ENCODE results near the gene CPXM2.

CPXM2 gene

DNA sequence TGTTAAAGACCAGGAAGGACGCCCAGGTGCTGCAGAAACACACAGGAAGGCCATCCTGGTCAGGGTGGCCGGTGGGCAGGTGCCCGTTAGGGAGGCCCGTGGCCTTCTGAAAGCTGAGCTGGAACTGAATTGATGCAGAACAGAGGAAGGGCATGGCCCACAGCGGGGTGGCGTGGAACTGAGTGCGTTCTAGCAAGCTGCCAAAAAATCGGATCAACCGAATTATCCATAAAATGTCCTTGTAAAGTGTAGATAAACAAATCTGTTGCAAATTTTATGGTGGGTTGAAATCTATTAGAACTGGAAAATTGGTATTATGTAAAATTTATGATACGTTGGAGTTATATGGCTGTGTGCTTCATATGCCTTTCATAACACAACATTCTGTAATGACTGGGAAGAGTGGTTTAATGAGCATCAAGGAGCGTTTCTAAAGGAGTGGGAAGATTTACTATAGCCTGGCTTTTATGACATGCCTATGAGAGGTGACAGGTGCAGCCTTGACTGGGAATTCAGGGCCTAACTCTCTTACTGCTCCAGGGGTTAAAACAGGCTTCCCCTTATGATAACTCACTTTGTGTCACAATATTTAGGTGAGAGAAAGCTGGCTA lies 117.4 kb downstream of the CPXM2 start:
- no peak for DNase-seq (ENCODE audit: low spot score)

- DNase-seq (ENCODE audit: low spot score), result no peak
Measured at GRCh38 chr10:123772645-123773508, 118.7 kb downstream of the CPXM2 start.

GRCh38 chr10:123771877-123772644 lies 119.5 kb downstream of the CPXM2 start:
- DNase-seq (ENCODE audit: low spot score), result no peak

GRCh38 chr10:123769647-123770046 lies 122.0 kb downstream of the CPXM2 start:
- no peak for DNase-seq (ENCODE audit: low spot score)

- DNase-seq (ENCODE audit: low spot score), result no peak
Measured at GRCh38 chr10:123766761-123767160, 124.8 kb downstream of the CPXM2 start.

DNA sequence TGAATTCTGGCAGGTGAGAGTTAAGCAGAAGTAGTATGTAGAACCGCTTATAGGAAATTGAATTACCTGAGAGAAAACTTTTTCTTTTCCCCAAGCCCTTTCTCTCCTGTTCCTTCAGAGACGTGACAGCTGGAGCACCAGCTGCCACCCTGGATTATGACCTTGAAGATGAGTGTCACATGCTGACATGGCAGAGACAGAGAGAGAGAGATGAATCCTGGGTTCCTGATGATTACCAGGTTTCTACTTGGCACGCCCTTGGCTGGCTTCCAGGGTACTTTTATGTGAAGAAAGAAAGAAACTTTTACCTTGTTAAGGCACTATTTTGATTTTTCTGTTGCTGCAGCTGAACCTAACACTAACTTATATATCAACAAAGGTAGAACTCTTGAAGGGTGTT lies 125.6 kb downstream of the CPXM2 start:
- no peak for DNase-seq (ENCODE audit: low spot score)

- DNase-seq (ENCODE audit: low spot score), result no peak
Measured at GRCh38 chr10:123761666-123762230, 129.9 kb downstream of the CPXM2 start.

DNA sequence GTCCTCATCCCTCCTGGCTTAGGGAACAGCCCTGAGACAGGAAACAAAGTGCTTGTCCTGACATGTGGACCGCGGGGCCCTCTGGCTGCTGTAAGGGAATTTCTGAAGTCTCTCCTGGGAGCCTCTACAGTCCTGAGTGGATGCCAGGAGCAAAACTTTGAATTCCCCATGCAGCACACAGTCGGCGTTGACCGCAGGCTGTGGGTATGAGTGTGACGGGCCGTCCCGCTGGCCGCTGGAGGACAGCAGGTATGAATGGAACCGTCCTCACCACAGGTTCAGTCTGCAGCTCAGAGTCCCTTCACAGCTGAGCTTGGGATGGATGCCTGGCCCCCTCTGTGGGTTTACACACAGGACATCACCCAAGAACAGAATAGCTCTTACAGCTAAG lies 130.6 kb downstream of the CPXM2 start:
- DNase-seq (ENCODE audit: low spot score), result no peak

GRCh38 chr10:123760356-123761037 lies 131.1 kb downstream of the CPXM2 start:
- DNase-seq (ENCODE audit: low spot score), result no peak

DNA sequence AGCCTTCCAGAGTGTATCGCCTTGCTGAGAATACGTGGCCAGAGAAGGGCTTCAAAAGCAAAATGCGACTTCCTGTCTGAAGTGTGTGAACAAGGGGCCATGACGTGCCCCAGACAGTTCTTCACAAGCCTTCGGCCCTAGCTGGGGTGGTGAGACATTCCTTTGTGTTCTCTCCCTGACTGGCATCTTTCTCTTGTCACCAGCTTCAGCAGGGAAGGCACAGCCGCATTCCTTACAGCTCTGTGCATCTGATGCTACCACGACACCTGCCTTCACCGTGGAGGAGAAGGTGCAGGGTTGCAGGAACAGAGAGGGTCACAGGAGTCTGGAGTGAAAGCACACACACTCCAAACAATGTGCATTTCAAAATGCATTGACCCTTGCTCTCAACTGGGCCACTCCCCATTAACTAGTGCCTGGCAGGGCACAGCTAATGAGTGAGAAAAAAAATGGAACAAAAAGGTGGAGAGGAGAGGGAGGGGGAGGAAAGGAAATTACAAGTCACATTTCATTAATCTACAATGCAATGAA lies 132.0 kb downstream of the CPXM2 start:
- no peak for DNase-seq (ENCODE audit: low spot score)

GRCh38 chr10:123759041-123759440 lies 132.6 kb downstream of the CPXM2 start:
- DNase-seq (ENCODE audit: low spot score), result no peak

DNA sequence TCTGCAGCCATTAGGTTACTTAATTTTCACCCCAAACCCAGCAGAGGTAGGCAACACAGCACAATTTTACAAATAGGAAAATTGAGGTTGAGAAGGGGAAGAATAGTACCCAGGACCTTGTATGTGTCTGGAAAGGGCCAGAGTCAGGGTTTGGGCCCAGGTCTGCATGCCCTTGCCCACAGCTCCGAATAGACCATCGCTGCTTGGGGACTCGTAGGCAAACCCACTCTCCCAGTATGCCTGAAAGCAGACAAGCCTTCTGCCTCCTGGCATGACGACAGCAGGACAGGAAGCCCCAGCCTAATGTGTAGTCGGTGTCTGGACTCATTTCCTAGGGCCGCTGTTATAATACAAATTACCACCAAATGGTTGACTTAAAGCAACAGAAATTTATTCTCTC lies 133.8 kb downstream of the CPXM2 start:
- no peak for DNase-seq (ENCODE audit: low spot score)

GRCh38 chr10:123755061-123755460 lies 136.5 kb downstream of the CPXM2 start:
- DNase-seq (ENCODE audit: low spot score), result no peak

DNA sequence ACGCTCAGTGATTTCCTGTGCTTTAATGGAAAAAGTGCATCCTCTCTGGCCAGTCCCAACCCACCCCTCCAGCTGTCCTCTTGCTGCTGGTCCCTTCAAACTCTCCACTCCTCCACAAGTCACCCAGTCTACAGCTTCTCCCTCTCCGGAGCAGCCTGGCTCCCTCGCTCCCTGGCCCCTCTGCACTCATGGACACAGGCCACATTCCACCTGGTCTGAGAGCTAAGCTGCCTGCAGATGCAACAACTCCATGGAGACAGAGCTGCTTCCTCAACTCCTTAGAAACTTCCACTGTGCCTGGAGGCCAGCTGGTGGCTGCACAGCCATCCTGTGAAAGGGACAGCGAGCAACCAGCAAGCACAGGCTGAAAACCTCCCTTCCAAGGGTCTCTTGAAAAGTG lies 137.5 kb downstream of the CPXM2 start:
- DNase-seq (ENCODE audit: low spot score), result no peak

DNA sequence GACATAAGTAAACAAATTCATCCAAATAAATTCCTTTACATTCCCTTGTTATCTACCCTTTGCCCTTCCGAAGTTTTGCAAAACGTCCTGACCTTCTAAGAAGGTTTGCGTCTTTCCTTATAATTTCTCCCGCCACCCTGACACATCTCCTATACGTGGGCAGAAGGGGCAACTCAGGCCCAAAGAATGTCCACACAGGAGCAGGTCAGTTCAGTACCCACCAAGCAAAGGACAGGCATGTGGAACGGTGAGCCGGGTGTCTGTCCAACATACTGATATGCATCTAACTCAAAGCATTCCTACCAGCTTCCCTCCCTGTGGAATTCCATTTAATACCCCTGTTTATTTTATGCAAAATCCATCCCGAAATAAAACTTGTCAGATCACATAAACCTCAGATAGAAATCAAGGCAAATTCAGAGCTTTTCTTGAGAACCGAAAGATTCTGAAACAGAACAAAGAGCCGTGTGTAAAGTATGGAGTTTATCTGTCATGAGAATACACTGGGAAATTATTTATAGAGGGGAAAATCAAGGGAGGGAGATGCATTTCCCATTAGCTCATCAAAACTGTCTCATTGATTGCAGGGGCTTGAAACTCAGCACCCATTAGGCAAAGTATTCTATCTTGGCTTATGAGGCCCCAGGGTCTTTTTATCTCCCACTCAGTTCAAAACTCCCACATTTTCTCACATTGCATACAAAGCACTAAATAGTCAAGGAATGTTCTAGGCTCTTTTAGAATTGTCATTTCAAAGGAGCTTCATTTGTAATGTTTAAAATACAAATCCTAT lies 140.1 kb downstream of the CPXM2 start:
- no peak for DNase-seq (ENCODE audit: low spot score)

DNA sequence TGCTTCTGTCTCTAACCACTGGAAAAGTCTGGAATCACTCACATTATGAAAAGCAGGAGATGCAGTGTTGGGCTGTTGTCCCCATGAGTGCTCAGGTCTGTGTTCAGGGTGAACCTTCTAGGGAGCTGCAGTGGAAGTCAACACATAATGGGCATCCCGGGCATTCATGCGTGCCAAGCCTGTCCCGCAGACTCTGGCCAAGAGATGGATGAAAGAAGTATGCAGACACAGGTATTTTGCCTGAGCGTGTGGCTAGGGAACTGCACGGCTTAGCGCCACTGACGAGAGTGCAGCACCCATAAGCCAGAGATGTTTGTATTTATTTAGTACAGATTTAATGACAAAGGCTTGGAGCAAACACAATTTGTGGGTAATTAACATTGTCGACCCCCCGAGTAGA lies 140.7 kb downstream of the CPXM2 start:
- no peak for DNase-seq (ENCODE audit: low spot score)

GRCh38 chr10:123748711-123749110 lies 142.9 kb downstream of the CPXM2 start:
- DNase-seq (ENCODE audit: low spot score), result no peak

DNA sequence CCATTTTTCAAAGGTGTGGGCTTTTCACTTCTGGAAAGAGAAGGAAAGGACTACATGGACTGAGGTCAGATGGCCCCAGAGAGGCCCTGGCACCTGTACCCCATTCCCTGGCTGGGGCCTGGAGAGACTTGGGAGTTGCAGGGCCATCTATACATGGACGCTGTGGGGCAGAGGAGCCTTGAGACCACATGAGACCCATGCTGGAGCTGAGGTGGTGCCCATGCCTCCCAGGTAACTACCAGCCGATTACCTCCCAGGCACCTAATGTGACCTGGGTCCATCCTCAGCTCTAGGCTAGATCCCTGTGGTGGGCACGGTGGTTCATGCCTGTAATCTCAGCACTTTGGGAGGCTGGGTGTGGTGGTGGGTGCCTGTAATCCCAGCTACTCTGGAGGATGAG lies 144.2 kb downstream of the CPXM2 start:
- DNase-seq (ENCODE audit: low spot score), result no peak

DNA sequence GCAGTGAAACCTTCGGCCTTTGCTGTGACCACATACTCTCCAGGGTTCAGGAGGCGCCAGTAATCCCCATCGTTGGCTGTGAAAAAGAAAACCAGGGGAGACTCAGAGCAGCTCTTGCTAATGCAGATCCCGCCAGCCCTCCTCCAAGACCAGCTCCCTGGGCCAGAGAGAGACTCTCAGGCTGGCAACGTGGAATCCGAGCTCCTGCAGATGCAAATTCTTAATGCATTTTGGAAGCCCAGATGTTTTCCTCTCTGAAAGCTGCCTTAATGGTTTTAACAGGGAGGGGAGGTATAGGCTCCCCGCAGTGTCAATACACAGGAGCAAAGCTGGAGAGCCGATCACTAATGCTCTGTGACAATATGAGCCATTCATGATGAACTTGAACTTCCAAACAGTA lies 144.7 kb downstream of the CPXM2 start:
- DNase-seq (ENCODE audit: low spot score), result no peak

GRCh38 chr10:123746520-123746919 lies 145.1 kb downstream of the CPXM2 start:
- no peak for DNase-seq (ENCODE audit: low spot score)

- no peak for DNase-seq (ENCODE audit: low spot score)
Measured at GRCh38 chr10:123746061-123746460, 145.5 kb downstream of the CPXM2 start.
